K562 (cell line): ENCODE results near the gene PREX1. TPM values are rescaled to one million over a fixed set of nuclear protein-coding genes. Genes with fewer than 3 reads are reported as not detected.

ENCODE experiments used
- ATAC-seq: fragments of 200-7000 bp; cut with Tn5 transposase; 3 replicates; pipeline ENCODE4 v1.9.1; 2020; ENCODE audit warnings: moderate library complexity
- BruUV-seq: library from RNA; stranded (reverse); fragments of 400-500 nt; replicated peaks from 2 replicates; lab custom pipeline; 2021; lab: Mats Ljungman, UMichigan
- CTCF ChIA-PET: fragments of 300-600 bp; formaldehyde crosslinking; extraction: SDS; loops from one replicate; lab custom pipeline; 2021; ENCODE audit warnings: low intra/inter-chr PET ratio; lab: Yijun Ruan, JAX
- POLR2A ChIA-PET: fragments of 300-600, 350-650 bp; sonication (Branson Sonifier 250); formaldehyde crosslinking; extraction: SDS; loops from one replicate; lab custom pipeline; 2021; ENCODE audit warnings: antibody characterized with exemption, inconsistent platforms; lab: Yijun Ruan, JAX
- DNase-seq, 4 experiments: peaks; one replicate each; pipeline versions ENCODE4 v3.0.0 to v3.0.0-alpha.2; 2011 to 2018; ENCODE audit warnings: low spot score in 3 of 4, mixed read lengths in 3 of 4; ENCODE audit errors: extremely low read depth in 1 of 4
- FAIRE-seq: peaks from 2 replicates; lab custom pipeline; 2011; peaks lifted over from hg19 to GRCh38; lab: Jason Lieb, UNC
- H2AFZ ChIP-seq: 2 replicates; pipeline ENCODE4 v1.6.0; 2011; ENCODE audit warnings: low read depth, low read length, control low read depth, inconsistent platforms
- H3K27ac ChIP-seq: fragments of 200-600 bp; 3 replicates; pipeline ENCODE4 v1.8.0; 2011; ENCODE audit warnings: low read depth, mild to moderate bottlenecking, control low read depth, inconsistent platforms, low read length, moderate library complexity, mixed read lengths; ENCODE audit errors: extremely low read depth
- H3K27me3 ChIP-seq, 2 experiments: fragments of 300-600 bp in 1 of 2; 2 replicates in 1 of 2; 3 replicates in 1 of 2; pipeline versions ENCODE4 v1.6.0 to v1.8.0; 2011; ENCODE audit warnings: inconsistent platforms in 2 of 2, low read length in 2 of 2, mild to moderate bottlenecking in 1 of 2, mixed read lengths in 1 of 2, moderate library complexity in 1 of 2; ENCODE audit not compliant: control insufficient read depth in 2 of 2, insufficient read depth in 2 of 2
- H3K36me3 ChIP-seq: fragments of 300-600 bp; 3 replicates; pipeline ENCODE4 v1.8.0; 2011; ENCODE audit warnings: mild to moderate bottlenecking, low read length, inconsistent platforms; ENCODE audit not compliant: control insufficient read depth, insufficient read depth
- H3K4me1 ChIP-seq, 2 experiments: fragments of 200-600 bp in 1 of 2; replicated peaks in 1 of 2; 2 replicates in 1 of 2; 3 replicates in 1 of 2; pipeline versions ENCODE4 v1.5.1 to v1.8.0; 2011; ENCODE audit warnings: inconsistent platforms in 2 of 2, low read length in 2 of 2, mild to moderate bottlenecking in 1 of 2, mixed read lengths in 1 of 2, moderate library complexity in 1 of 2; ENCODE audit not compliant: control insufficient read depth in 2 of 2, insufficient read depth in 2 of 2
- H3K4me2 ChIP-seq: 2 replicates; pipeline ENCODE4 v1.6.1; 2011; ENCODE audit warnings: low read length, control low read depth, inconsistent platforms, mixed read lengths; ENCODE audit not compliant: insufficient read depth
- H3K4me3 ChIP-seq: fragments of 200-600 bp; sonication (generic), shearing (Covaris generic); 2 replicates; pipeline ENCODE4 v1.5.1; 2016; ENCODE audit warnings: control low read depth, inconsistent platforms
- H3K79me2 ChIP-seq: fragments of 200-600 bp; 3 replicates; pipeline ENCODE4 v1.8.0; 2011; ENCODE audit warnings: low read length, inconsistent platforms; ENCODE audit not compliant: control insufficient read depth, insufficient read depth
- H3K9ac ChIP-seq, 2 experiments: 2 replicates each; pipeline versions ENCODE4 v1.6.0 to v1.6.1; 2011; ENCODE audit warnings: low read depth in 2 of 2, low read length in 2 of 2, control low read depth in 1 of 2, inconsistent platforms in 1 of 2, mild to moderate bottlenecking in 1 of 2, mixed read lengths in 1 of 2; ENCODE audit not compliant: insufficient read depth in 1 of 2
- H3K9me1 ChIP-seq: one replicate; pipeline ENCODE4 v1.6.0; 2011; ENCODE audit warnings: inconsistent platforms, mild to moderate bottlenecking, low read length, moderate library complexity; ENCODE audit not compliant: control insufficient read depth, insufficient read depth
- H3K9me3 ChIP-seq: replicated peaks from 2 replicates; pipeline ENCODE4 v1.5.1; 2011; ENCODE audit warnings: low read depth, low read length, inconsistent platforms; ENCODE audit not compliant: control insufficient read depth, insufficient read depth
- H4K20me1 ChIP-seq: replicated peaks from 2 replicates; pipeline ENCODE4 v1.6.1; 2011; ENCODE audit warnings: low read length, inconsistent platforms, mixed read lengths; ENCODE audit not compliant: control insufficient read depth, insufficient read depth
- SNRNP70 ChIP-seq: fragments of 200-400 bp; formaldehyde crosslinking; optimal IDR thresholded peaks from 2 replicates; pipeline ENCODE3; 2017; ENCODE audit warnings: low read depth, low read length
- ZBTB11 ChIP-seq, 3 experiments: fragments of 200-800 bp in 1 of 3; fragments of 250-450 bp in 1 of 3; fragments of 450-650 bp in 1 of 3; sonication (Bioruptor Pico) in 1 of 3; sonication (Bioruptor generic) in 1 of 3; formaldehyde crosslinking in 1 of 3; IDR thresholded peaks; 2 replicates each; pipeline versions ENCODE4 v1.6.1 to v1.8.0; 2016 to 2022; ENCODE audit warnings: mild to moderate bottlenecking in 2 of 3, missing genetic modification characterization in 2 of 3, missing compliant biosample characterization in 1 of 3, moderate library complexity in 1 of 3
- WGBS: fragments of 100-300 bp; shearing (Covaris generic); methylation state at CpG from one replicate; pipeline ENCODE4 v1.1.6; 2016; ENCODE audit warnings: low coverage, mixed read lengths; ENCODE audit not compliant: insufficient coverage; ENCODE audit errors: missing lambda C conversion rate; 5-methylcytosine and 5-hydroxymethylcytosine counted together
- in situ Hi-C: fragments of 300-500 bp; cut with MboI; formaldehyde crosslinking; loops from 4 replicates; pipeline ENCODE4 v1.15.0; 2018; ENCODE audit warnings: inconsistent platforms, mixed read lengths
- intact Hi-C: fragments of 100-400 bp; cut with micrococcal nuclease; formaldehyde crosslinking; loops from 2 replicates; pipeline ENCODE4 v1.14.2; 2022
- polyA plus RNA-seq, 8 experiments: library from polyadenylated mRNA; depleted of rRNA in 4 of 8; stranded (reverse) in 5 of 8; unstranded in 3 of 8; fragments of >200 nt; fragmentation: Nextera tagmentation in 2 of 8; fragmentation: Illumina TruSeq in 1 of 8; extraction: Ambion mirVana in 2 of 8; extraction: Trizol in 1 of 8; gene quantifications; 2 replicates each; pipeline versions ENCODE4 v1.2.1 to v1.2.3, GENCODE V29; 2011 to 2014; ENCODE audit warnings: inconsistent platforms in 1 of 8, missing spikeins in 1 of 8
- total RNA-seq, 7 experiments: library from RNA; depleted of rRNA in 6 of 7; stranded (reverse); fragments of >200 nt in 6 of 7; fragmentation: Illumina TruSeq in 2 of 7; extraction: Trizol in 2 of 7; gene quantifications; 2 replicates each; pipeline versions ENCODE4 v1.2.1 to v1.2.3, GENCODE V29; 2011 to 2021; ENCODE audit warnings: low replicate concordance in 1 of 7

PREX1 gene
- total and polyA plus RNA-seq, 9 of the 15 experiments (the other 6 are each of a cell fraction or from before 2014, with no cell fraction given), result 0.37 to 10.4 (median 4.8) TPM

- H3K9me3 ChIP-seq, result no peaks in the 10 kb centered on the region
- H3K4me1 ChIP-seq, result peaks cover 0 to 3% of the 10 kb centered on the region in 2 experiments; a peak in 1 of 5 replicates
- in situ Hi-C loops, result no loop called here
- intact Hi-C loops, result no loop called here
- POLR2A ChIA-PET, result interaction anchor here (0.7 kb wide), 1 partner anchor 12 kb away, joined by 4 read pairs; no protein-coding TSS in a partner anchor
- H3K36me3 ChIP-seq, result peaks cover 10% of the 10 kb centered on the region; the same call in 2 of the 3 replicates
- DNase-seq, result no peak
- H3K79me2 ChIP-seq, result no peaks in the 10 kb centered on the region
- TF ChIP-seq SNRNP70 (no peak), ZBTB11 (CRISPR knock-in tag; IDR thresholded peaks at IDR 0.05) (peak in 1 of 3 experiments; percentile 15; a peak in 1 of 6 replicates)
- TF ChIP-seq, all 486 proteins: peak for 1
- Histone ChIP-seq H3K27ac (no peak overlapping the region), H3K9me1 (no peaks in the 10 kb centered on the region), H3K27me3 (no peaks in the 10 kb centered on the region), H3K4me3 (no peak overlapping the region), H4K20me1 (peaks cover 5% of the 10 kb centered on the region; the same call in 1 of the 2 replicates), H3K9ac (no peak overlapping the region; a peak in 1 of 4 replicates), H3K4me2 (no peak overlapping the region), H2AFZ (no peak overlapping the region)
- FAIRE-seq (no peak), ATAC-seq (no peak; the same call in 2 of the 3 replicates)
- WGBS, result 38% methylated on average over 15 of the region's 15 CpGs
- CTCF ChIA-PET, result no interaction called here
- no TSS peak for BruUV-seq
Observed at GRCh38 chr20:48644286-48644828, 183.4 kb downstream of the PREX1 start.
